ENCODE results near the gene NTM.

DNA sequence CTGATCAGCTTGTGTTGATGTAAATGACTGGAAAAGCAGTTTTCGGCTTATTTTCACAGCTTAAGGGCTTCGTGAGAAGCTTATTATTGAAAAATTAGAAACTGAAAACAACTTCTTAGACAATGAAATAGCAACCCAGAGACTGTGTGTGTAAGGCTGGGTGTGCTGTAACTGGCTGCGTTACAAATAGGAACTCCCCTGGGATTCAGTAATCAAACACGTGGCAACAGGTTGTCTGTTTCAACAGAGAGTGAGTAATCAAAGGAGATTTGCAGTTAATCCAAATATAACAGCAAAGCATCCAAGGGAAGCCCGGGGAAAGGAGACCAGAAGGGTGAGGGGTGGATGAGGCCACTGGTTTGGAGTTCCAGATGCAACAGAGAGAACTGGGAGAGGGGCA lies 19.2 kb downstream of the NTM start:
- TF ChIP-seq POLR2AphosphoS5 (IDR thresholded peaks at IDR 0.05) = no peak
- TF ChIP-seq, protein P1, sequence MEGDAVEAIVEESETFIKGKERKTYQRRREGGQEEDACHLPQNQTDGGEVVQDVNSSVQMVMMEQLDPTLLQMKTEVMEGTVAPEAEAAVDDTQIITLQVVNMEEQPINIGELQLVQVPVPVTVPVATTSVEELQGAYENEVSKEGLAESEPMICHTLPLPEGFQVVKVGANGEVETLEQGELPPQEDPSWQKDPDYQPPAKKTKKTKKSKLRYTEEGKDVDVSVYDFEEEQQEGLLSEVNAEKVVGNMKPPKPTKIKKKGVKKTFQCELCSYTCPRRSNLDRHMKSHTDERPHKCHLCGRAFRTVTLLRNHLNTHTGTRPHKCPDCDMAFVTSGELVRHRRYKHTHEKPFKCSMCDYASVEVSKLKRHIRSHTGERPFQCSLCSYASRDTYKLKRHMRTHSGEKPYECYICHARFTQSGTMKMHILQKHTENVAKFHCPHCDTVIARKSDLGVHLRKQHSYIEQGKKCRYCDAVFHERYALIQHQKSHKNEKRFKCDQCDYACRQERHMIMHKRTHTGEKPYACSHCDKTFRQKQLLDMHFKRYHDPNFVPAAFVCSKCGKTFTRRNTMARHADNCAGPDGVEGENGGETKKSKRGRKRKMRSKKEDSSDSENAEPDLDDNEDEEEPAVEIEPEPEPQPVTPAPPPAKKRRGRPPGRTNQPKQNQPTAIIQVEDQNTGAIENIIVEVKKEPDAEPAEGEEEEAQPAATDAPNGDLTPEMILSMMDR (IDR thresholded peaks at IDR 0.05 in 8 of 11, conservative IDR thresholded peaks at IDR 0.05 in 3 of 11) = no peak
- no peak for TF ChIP-seq POLR2A (IDR thresholded peaks at IDR 0.05)

Measured in spleen (tissue), 7 donors.